Measurements from ENCODE around the gene CERS5. TPM values are rescaled to one million over a fixed set of nuclear protein-coding genes. Genes with fewer than 3 reads are reported as not detected.

CERS5 gene
- total and polyA plus RNA-seq, 10 of the 15 experiments (the other 5 are each of a cell fraction or from before 2014, with no cell fraction given): 6.8 to 50.1 (median 31.8) TPM

GRCh38 chr12:50111693-50112455, 55.3 kb downstream of the CERS5 start, which contains the start of gene COX14 (continued):
- TF ChIP-seq SP1 (IDR thresholded peaks at IDR 0.05; ENCODE audit: low read depth, low read length): peak; percentile 81
- peak; percentile 73; the same call in 1 of the 2 replicates for TF ChIP-seq TCF12 (IDR thresholded peaks at IDR 0.05; ENCODE audit: low read depth, low read length)
- TF ChIP-seq RAD21 (IDR thresholded peaks at IDR 0.05; ENCODE audit: insufficient read depth, low read depth, low read length): peak; percentile 44; the same call in 1 of the 2 replicates
- TF ChIP-seq CBX3 (IDR thresholded peaks at IDR 0.05; ENCODE audit: borderline replicate concordance, low read depth): no peak

DNA sequence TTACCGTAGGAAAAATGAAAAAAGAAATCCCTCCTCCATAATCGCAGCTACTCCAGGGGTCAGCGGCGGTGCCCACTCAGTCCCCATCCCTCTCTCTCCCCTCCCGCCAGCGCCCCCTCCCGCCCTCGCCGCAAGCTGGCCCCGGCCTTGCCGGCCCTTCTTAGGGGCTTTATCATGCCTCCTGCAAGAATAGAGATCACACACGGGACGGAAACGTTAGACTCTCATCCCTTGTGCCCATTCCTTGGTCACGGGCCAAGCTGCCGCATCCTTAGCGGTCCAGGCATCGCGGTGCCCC, 55.8 kb downstream of the CERS5 start:
- in situ Hi-C loops (cut with MboI) (no loop called here), intact Hi-C loops (cut with micrococcal nuclease; ENCODE audit: unreplicated experiment) (loop anchor here (1.0 kb wide), 1 partner anchor 56 kb away; the partner anchor contains the start of gene CERS5)
- WGBS (ENCODE audit: insufficient coverage, insufficient replicate concordance, low lambda C conversion rate, missing lambda C conversion rate): under 1% methylated on average over 9 of the region's 19 CpGs
- Histone ChIP-seq H4K20me1 (ENCODE audit: control insufficient read depth, insufficient read depth) (no peaks in the 10 kb centered on the region), H3K27me3 (replicated peaks in 1 of 2; ENCODE audit: control insufficient read depth in 2 of 2, insufficient read depth in 2 of 2, low read length in 1 of 2) (no peaks in the 10 kb centered on the region), H2AFZ (ENCODE audit: control insufficient read depth, low read depth, low read length) (peak overlapping the region; percentile 78), H3K9ac (ENCODE audit: control insufficient read depth, insufficient read depth, low read length) (peak overlapping the region; percentile 69; the same call in 1 of the 2 replicates), H3K4me1 (ENCODE audit: control insufficient read depth, insufficient read depth, low read length) (peaks cover 21% of the 10 kb centered on the region), H3K27ac (ENCODE audit: control insufficient read depth, insufficient read depth) (peak overlapping the region; percentile 85; the same call in 1 of the 2 replicates), H3K36me3 (ENCODE audit: control insufficient read depth in 2 of 2, insufficient read depth in 2 of 2, low read length in 1 of 2) (peaks cover 0 to under 1% of the 10 kb centered on the region in 2 experiments; a peak in 1 of 4 replicates), H3K9me3 (replicated peaks; ENCODE audit: control insufficient read depth, insufficient read depth, low read length) (no peaks in the 10 kb centered on the region), H3K4me2 (ENCODE audit: control insufficient read depth, insufficient read depth) (peak overlapping the region; percentile 99), H3K79me2 (ENCODE audit: control insufficient read depth, insufficient read depth, low read length) (peaks cover 32% of the 10 kb centered on the region), H3K4me3 (peak overlapping the region; percentile 73)
- ChIA-PET POLR2A (interaction anchor here (0.6 to 5.0 kb wide), 18 partner anchors 14 to 947 kb away, joined by 3 to 72 read pairs (median 6); partner anchors contain the start of genes CERS5, LIMA1, RACGAP1 and SMARCD1), RAD21 (ENCODE audit: unreplicated experiment) (interaction anchor here (0.7 to 5.1 kb wide), 25 partner anchors 8 to 653 kb away, joined by 3 to 66 read pairs (median 4); partner anchors contain the start of genes ATF1, CERS5, GPD1 and RACGAP1), CTCF (interaction anchor here (0.7 to 13.0 kb wide), 50 partner anchors 9 to 1141 kb away, joined by 3 to 257 read pairs (median 8); partner anchors contain the start of genes CERS5, GPD1, RACGAP1 and SMARCD1), SMC1A (ENCODE audit: uncharacterized antibody, unreplicated experiment) (interaction anchor here (0.6 to 4.8 kb wide), 26 partner anchors 8 to 427 kb away, joined by 3 to 36 read pairs (median 6); partner anchors contain the start of genes CERS5 and SMARCD1)
- no TSS peak for BruUV-seq (replicated peaks)
- peak; percentile 69; the same call in 1 of the 2 replicates for TF ChIP-seq SMARCA5 (IDR thresholded peaks at IDR 0.05)
- TF ChIP-seq E2F8 (IDR thresholded peaks at IDR 0.05; ENCODE audit: low read depth, partially characterized antibody): no peak
- DNase-seq (ENCODE audit: low read depth, low spot score): no peak
- peak; percentile 3 for ATAC-seq
- no peak for FAIRE-seq
